IPS-20b (cell line): Measurements from ENCODE around the gene C10orf143.

ENCODE experiments used
- H3K27ac ChIP-seq: one replicate; pipeline ENCODE4 v1.5.1; 2013; ENCODE audit warnings: low read length
- H3K27me3 ChIP-seq: 2 replicates; pipeline ENCODE4 v1.6.1; 2013; ENCODE audit warnings: mild to moderate bottlenecking, low read length, inconsistent platforms; ENCODE audit not compliant: insufficient read depth
- H3K36me3 ChIP-seq: 2 replicates; pipeline ENCODE4 v1.6.1; 2013; ENCODE audit warnings: low read depth, mild to moderate bottlenecking, inconsistent platforms, low read length, moderate library complexity; ENCODE audit not compliant: insufficient read depth
- H3K4me1 ChIP-seq: 2 replicates; pipeline ENCODE4 v1.6.1; 2013; ENCODE audit warnings: mild to moderate bottlenecking, control low read depth, inconsistent platforms, low read length, moderate library complexity; ENCODE audit not compliant: insufficient read depth
- H3K4me3 ChIP-seq: 2 replicates; pipeline ENCODE4 v1.5.1; 2013; ENCODE audit warnings: mild to moderate bottlenecking, low read length, inconsistent platforms
- H3K9ac ChIP-seq: 2 replicates; pipeline ENCODE4 v1.6.1; 2013; ENCODE audit warnings: low read depth, mild to moderate bottlenecking, inconsistent platforms, low read length, moderate library complexity
- H3K9me3 ChIP-seq: 2 replicates; pipeline ENCODE4 v1.6.1; 2013; ENCODE audit warnings: mild to moderate bottlenecking, low read depth, low read length, inconsistent platforms; ENCODE audit not compliant: insufficient read depth

C10orf143 gene

DNA sequence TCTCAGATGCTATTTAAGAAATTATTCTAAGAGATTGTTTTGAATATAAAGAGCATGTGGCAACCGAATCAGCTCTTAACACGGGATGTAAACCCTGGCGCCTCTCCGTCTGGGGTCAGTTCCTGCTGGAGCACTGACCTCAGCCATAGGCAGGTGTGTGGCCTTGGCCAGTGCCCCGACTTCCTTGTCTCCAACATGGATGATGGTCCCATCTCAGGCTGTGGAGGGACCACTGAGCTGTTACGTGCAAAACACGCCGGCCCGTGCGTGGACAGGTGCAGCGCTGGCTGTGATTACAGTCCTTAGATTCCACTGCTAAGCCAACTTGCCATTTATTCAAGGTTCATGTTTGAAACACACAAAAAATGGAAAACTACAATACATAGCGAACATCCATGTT, 59.9 kb downstream of the C10orf143 start:
- Histone ChIP-seq H3K36me3 (no peaks in the 10 kb centered on the region), H3K27me3 (no peaks in the 10 kb centered on the region), H3K4me3 (no peak overlapping the region), H3K4me1 (no peaks in the 10 kb centered on the region), H3K9me3 (peaks cover 11% of the 10 kb centered on the region), H3K9ac (no peak overlapping the region), H3K27ac (no peak overlapping the region)

DNA sequence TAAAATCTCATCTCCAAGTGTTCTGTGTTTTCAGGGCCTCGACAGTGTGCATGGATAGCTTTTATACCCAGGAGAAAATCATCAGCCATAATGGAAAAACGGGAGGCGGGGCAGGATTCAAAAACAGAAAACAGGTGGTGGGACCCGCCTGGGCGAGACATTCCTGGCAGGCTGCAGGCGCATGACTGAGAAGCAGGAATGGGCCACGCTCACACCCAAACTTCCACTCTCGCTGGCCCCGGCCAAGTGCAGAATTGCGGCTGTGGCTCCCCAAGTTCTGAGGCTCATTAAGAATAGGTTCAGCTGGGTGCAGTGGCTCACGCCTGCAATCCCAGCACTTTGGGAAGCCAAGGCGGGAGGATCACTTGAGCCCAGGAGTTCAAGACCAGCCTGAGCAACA, 60.6 kb downstream of the C10orf143 start:
- Histone ChIP-seq H3K4me1 (no peaks in the 10 kb centered on the region), H3K27me3 (no peaks in the 10 kb centered on the region), H3K9ac (no peak overlapping the region), H3K4me3 (no peak overlapping the region), H3K27ac (no peak overlapping the region), H3K36me3 (no peaks in the 10 kb centered on the region), H3K9me3 (peaks cover 8% of the 10 kb centered on the region)

DNA sequence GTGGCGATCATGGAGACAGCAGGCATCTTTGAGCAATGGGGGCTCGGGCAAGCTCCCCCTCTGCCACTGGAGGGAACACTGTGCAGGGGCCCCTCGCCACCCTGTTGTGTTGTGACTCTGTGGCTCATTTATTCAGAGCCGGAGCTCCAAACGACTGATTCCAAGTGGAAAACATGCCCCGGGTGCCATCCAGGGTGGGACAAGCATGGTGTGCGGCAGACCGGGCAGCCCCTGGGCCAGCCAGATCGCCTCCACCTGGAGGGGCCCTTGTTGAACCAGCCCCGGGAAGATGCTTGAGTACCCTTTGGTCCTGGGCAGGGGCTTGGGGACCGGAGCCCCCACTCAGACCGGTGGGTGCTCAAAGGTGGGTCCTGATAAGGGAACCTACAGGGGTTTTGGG, 61.4 kb downstream of the C10orf143 start:
- Histone ChIP-seq H3K27me3 (peaks cover 5% of the 10 kb centered on the region; the same call in 1 of the 2 replicates), H3K36me3 (no peaks in the 10 kb centered on the region), H3K4me3 (no peak overlapping the region), H3K4me1 (no peaks in the 10 kb centered on the region), H3K9me3 (0 out of 2 replicates have a peak, but pooled peaks cover 1% of the 10 kb centered on the region), H3K9ac (no peak overlapping the region), H3K27ac (no peak overlapping the region)

DNA sequence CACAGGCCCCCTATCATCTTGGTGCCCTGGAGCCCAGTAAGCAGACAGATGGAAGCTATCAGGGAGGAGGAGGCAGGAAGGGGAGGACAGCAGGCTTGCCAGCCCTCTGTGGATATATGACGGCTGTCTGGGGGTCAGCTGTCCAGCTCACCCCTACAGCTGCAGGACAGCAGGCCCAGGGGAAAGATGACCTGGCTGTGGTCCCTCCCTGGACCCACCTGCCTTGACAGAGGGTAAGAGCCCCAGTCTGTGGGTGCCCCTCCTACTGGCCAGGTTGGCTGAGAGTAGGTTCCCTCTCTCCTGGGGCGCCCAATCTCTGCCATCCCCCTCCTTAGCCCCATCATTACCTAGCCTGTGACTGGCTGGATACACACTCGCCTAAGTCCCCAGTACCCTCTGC, 62.5 kb downstream of the C10orf143 start:
- no peak overlapping the region for H3K4me3 ChIP-seq
- no peak overlapping the region for H3K9ac ChIP-seq
- H3K27me3 ChIP-seq = peaks cover 5% of the 10 kb centered on the region; the same call in 1 of the 2 replicates
- H3K4me1 ChIP-seq = no peaks in the 10 kb centered on the region; the same call in 1 of the 2 replicates
- H3K27ac ChIP-seq = no peak overlapping the region
- no peaks in the 10 kb centered on the region for H3K9me3 ChIP-seq
- H3K36me3 ChIP-seq = no peaks in the 10 kb centered on the region

DNA sequence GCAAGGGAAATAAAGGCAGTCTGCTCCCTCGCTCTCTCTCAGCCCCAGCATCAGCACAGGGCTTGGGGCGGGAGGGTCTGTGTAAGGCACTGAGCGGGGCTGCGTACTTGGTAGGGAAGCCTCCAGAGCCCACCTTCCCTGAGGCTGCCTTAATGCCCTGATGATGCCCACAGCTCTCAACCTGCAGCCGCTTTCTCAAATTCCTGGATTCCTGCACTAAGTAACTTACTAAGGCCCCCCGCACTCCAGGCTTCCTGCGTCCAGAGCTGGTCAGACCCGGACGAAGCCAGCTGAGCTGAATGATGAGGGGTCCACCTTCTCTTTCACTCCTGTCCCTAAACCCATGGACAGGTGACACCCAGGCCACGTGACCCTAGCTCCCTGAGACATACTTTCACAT, 63.3 kb downstream of the C10orf143 start:
- Histone ChIP-seq H3K9ac (no peak overlapping the region), H3K9me3 (no peaks in the 10 kb centered on the region), H3K27ac (no peak overlapping the region), H3K4me3 (no peak overlapping the region), H3K4me1 (no peaks in the 10 kb centered on the region; the same call in 1 of the 2 replicates), H3K36me3 (no peaks in the 10 kb centered on the region), H3K27me3 (peaks cover 5% of the 10 kb centered on the region; the same call in 1 of the 2 replicates)

DNA sequence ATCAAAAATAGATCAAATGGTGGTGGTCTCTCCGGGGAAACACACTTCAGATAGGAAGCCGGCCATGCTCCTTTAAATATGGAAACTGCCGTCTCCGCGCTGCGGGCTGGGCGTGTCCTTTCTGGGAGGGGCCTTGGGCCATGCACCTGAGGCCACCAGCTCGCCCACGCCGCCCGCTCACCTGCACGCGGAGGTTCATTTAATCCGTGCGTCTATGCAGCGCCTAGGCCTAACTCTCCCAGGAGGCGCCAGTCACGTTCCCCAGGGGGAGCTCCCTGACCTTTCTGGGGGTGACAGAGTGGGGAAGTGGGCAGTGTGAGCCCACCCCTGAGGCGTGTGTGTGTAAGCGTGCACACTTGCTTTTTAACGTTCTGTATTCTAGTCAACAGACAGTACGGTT, 64.0 kb downstream of the C10orf143 start:
- H3K27ac ChIP-seq = no peak overlapping the region
- H3K4me3 ChIP-seq = no peak overlapping the region
- H3K36me3 ChIP-seq = no peaks in the 10 kb centered on the region
- peaks cover 5% of the 10 kb centered on the region; the same call in 1 of the 2 replicates for H3K27me3 ChIP-seq
- no peaks in the 10 kb centered on the region for H3K9me3 ChIP-seq
- no peak overlapping the region for H3K9ac ChIP-seq
- no peaks in the 10 kb centered on the region; the same call in 1 of the 2 replicates for H3K4me1 ChIP-seq

DNA sequence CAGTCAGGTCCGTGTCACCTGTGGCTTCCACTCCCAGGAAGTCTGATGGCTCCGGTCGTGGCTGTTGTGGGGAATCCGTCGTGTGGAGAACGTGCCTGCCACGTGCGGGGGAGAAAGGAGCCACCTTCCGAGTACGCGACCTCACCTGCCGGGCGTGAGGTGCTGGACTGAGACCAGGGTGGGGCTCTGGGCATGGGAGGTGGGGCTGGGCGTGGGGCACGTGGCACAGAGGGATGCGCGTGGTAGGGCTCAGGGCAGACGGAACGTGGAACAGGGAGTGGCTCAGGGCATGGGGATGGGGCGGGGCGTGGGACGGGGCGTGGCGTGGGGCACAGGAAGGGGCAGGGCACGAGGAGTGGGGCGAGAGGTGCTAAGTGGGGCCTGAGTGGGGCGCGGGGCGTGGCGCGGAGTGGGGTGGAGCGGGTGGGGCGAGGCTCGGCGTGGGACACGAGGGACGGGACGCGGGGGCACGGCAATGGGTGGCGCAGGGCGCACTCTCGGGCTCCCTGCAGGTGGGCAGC, 64.8 kb downstream of the C10orf143 start:
- no peaks in the 10 kb centered on the region for H3K36me3 ChIP-seq
- H3K9me3 ChIP-seq = no peaks in the 10 kb centered on the region
- H3K4me3 ChIP-seq = no peak overlapping the region
- H3K27me3 ChIP-seq = peaks cover 5% of the 10 kb centered on the region; the same call in 1 of the 2 replicates
- no peak overlapping the region for H3K9ac ChIP-seq
- no peaks in the 10 kb centered on the region; the same call in 1 of the 2 replicates for H3K4me1 ChIP-seq
- H3K27ac ChIP-seq = no peak overlapping the region

DNA sequence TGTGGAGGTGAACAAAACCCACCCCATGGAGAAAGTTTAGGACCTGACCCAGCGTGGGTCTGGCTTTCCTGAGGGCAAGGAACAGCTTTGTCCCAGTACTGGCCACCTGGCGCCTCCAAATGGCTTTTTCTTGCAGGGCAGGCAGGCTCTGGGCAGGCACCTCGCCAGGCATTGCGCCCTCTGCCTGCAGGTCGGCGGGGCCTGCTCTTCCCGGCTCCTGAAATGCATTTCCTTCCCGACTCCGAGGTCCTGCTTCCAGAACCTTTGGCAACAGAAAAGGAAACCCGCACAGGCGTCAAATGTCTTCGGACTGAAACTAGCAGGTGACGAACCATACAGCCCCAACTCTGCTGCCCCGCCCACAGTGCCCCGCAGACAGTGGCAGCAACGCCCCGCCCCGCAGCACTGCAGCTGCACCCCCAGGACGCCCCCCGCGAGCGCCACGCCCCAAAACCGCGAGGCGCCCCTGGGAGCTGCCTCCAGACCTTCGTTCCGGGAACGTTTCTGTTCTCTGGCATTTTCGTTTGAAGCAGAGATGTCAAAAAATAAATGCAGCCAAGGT, 65.5 kb downstream of the C10orf143 start:
- H3K4me1 ChIP-seq = no peaks in the 10 kb centered on the region; the same call in 1 of the 2 replicates
- H3K9ac ChIP-seq = no peak overlapping the region
- no peak overlapping the region for H3K4me3 ChIP-seq
- H3K27ac ChIP-seq = no peak overlapping the region
- H3K36me3 ChIP-seq = no peaks in the 10 kb centered on the region
- peaks cover 5% of the 10 kb centered on the region; the same call in 1 of the 2 replicates for H3K27me3 ChIP-seq
- no peaks in the 10 kb centered on the region for H3K9me3 ChIP-seq

DNA sequence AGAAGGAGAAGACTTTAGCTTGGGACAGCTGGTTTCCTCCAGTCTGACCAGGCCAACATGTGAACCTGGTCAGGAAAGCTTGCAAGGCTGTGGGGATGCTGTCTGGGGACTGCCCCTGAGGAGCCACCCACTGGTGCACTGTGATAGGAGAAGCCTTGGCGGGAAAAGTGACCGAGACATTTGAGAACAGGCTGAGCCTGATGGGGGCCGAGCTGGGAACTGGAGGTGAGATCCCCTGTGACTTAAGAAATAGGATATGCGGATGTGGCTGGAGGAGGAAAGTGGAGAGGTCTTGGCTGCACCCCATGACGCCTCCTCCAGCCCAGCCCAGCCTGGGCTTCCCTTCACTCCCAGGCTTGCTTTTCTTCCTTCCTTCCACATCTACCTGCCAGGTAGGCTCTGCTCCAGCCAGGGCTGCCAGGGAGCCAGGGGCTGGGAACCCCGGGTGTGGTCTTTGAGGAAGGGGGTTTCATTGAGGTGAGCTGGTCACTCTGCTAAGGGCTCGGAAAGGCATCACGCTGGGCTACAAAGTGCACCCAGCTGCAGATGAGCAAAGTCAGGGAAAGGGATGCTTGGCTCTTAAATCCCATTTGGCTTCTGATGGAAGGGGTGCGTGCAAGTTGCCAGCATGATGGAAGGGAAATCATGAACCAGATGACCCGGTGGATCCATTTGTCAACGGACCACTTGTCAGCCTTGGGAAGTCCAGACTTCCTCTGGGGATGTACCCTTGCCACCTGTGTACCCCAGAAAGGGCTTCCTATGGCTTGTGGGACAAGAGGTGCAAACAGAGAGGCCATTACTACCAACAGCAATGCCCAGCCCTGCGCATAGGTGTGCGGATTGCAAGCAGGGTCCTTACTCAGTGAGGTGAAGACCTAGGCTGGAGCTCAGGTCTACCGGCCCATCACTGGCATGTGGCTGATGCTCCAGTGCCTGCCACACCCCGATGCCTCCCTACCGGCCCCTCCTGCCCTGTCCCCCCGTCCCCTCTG, 66.3 kb downstream of the C10orf143 start:
- Histone ChIP-seq H3K27ac (no peak overlapping the region), H3K4me1 (no peaks in the 10 kb centered on the region; the same call in 1 of the 2 replicates), H3K36me3 (no peaks in the 10 kb centered on the region), H3K9ac (no peak overlapping the region), H3K9me3 (no peaks in the 10 kb centered on the region), H3K4me3 (no peak overlapping the region), H3K27me3 (peaks cover 5% of the 10 kb centered on the region; the same call in 1 of the 2 replicates)

DNA sequence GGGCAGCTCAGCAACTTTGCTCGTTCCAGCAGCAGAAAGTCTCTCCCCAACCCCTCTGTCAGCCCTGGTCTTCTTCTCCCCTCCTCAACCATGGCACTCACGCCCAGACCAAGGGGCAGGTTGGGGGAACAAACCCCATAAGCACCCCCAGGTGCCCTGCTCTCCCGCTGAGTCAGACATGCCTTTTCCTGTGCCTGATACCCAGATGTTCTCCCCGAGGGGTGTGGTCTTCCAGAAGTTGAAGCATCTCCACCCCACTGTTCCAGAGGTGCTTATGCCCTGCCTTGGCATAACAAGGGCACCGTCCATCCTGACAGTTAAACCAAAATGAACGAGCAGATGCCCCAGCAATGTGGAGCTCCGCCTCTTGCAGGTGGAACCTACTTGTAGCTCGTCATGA, 67.1 kb downstream of the C10orf143 start:
- Histone ChIP-seq H3K9me3 (no peaks in the 10 kb centered on the region), H3K4me1 (no peaks in the 10 kb centered on the region; the same call in 1 of the 2 replicates)

DNA sequence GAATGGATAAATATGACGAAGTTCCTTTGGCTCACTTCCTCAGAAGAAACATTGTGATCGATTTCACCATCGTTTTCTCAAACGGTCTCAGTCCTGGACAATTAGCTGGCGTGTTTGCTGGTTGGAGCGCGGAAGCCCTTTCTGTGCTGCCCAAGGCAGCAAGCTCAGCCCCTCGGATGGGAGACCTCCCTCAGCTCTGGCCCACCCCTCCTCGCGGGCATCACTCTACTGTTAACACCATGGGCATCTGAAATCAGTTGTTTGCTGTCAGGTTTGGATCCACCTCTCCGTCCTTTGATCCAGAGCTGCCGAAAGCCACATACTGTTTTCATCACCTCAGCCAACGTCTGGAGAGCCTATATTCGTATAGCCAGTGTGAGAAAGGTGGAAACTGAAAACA, 68.2 kb downstream of the C10orf143 start:
- Histone ChIP-seq H3K4me1 (no peaks in the 10 kb centered on the region; the same call in 1 of the 2 replicates), H3K9me3 (no peaks in the 10 kb centered on the region)

More for the DNA sequence above, 67.1 kb downstream of the C10orf143 start:
- Histone ChIP-seq H3K27ac (no peak overlapping the region), H3K9ac (no peak overlapping the region), H3K36me3 (no peaks in the 10 kb centered on the region), H3K27me3 (peaks cover 5% of the 10 kb centered on the region; the same call in 1 of the 2 replicates), H3K4me3 (no peak overlapping the region)

More for the DNA sequence above, 68.2 kb downstream of the C10orf143 start:
- H3K27me3 ChIP-seq = peaks cover 5% of the 10 kb centered on the region; the same call in 1 of the 2 replicates
- no peak overlapping the region for H3K4me3 ChIP-seq
- H3K27ac ChIP-seq = no peak overlapping the region
- no peaks in the 10 kb centered on the region for H3K36me3 ChIP-seq
- H3K9ac ChIP-seq = no peak overlapping the region
